Trophoblast cell (in vitro differentiated cells and primary cell): Measurements from ENCODE around the gene CERKL.

Experiments
- DNase-seq, 2 donors: peaks; one replicate each; pipeline ENCODE4 v3.0.0-alpha.2; 2016
- H2AFZ ChIP-seq: 2 replicates; pipeline ENCODE4 v1.6.1; 2013; ENCODE audit warnings: low read length, moderate library complexity, mild to moderate bottlenecking; ENCODE audit not compliant: insufficient read depth, poor library complexity
- H2AK5ac ChIP-seq: 2 replicates; pipeline ENCODE4 v1.6.1; 2013; ENCODE audit warnings: mild to moderate bottlenecking, low read length
- H2BK120ac ChIP-seq: 2 replicates; pipeline ENCODE4 v1.6.1; 2013; ENCODE audit warnings: low read length, mild to moderate bottlenecking, moderate library complexity; ENCODE audit not compliant: insufficient read depth, poor library complexity
- H2BK12ac ChIP-seq: 2 replicates; pipeline ENCODE4 v1.6.1; 2013; ENCODE audit warnings: mild to moderate bottlenecking, low read length, moderate library complexity
- H2BK5ac ChIP-seq: 2 replicates; pipeline ENCODE4 v1.6.1; 2013; ENCODE audit warnings: low read length, low read depth, moderate library complexity, mild to moderate bottlenecking; ENCODE audit not compliant: poor library complexity
- H3K14ac ChIP-seq: 2 replicates; pipeline ENCODE4 v1.6.1; 2013; ENCODE audit warnings: mild to moderate bottlenecking, low read length
- H3K18ac ChIP-seq: 2 replicates; pipeline ENCODE4 v1.6.1; 2013; ENCODE audit warnings: mild to moderate bottlenecking, low read length
- H3K23ac ChIP-seq: 2 replicates; pipeline ENCODE4 v1.6.1; 2013; ENCODE audit warnings: low read length
- H3K27ac ChIP-seq: 2 replicates; pipeline ENCODE4 v1.5.1; 2013; ENCODE audit warnings: low read depth, mild to moderate bottlenecking, inconsistent platforms, low read length, moderate library complexity
- H3K27me3 ChIP-seq: 2 replicates; pipeline ENCODE4 v1.6.1; 2013; ENCODE audit warnings: inconsistent platforms, mild to moderate bottlenecking, low read length, moderate library complexity; ENCODE audit not compliant: insufficient read depth
- H3K36me3 ChIP-seq, 2 experiments: 1 replicate in 1 of 2; 2 replicates in 1 of 2; pipeline ENCODE4 v1.6.1; 2013; ENCODE audit warnings: low read length in 2 of 2, mild to moderate bottlenecking in 2 of 2, moderate library complexity in 1 of 2; ENCODE audit not compliant: insufficient read depth in 2 of 2, control insufficient read depth in 1 of 2
- H3K4ac ChIP-seq: 2 replicates; pipeline ENCODE4 v1.6.1; 2013; ENCODE audit warnings: low read depth, mild to moderate bottlenecking, low read length, moderate library complexity
- H3K4me1 ChIP-seq, 2 experiments: 1 replicate in 1 of 2; 2 replicates in 1 of 2; pipeline ENCODE4 v1.6.1; 2013; ENCODE audit warnings: low read length in 2 of 2, mild to moderate bottlenecking in 2 of 2, moderate library complexity in 1 of 2; ENCODE audit not compliant: insufficient read depth in 2 of 2, control insufficient read depth in 1 of 2
- H3K4me2 ChIP-seq: 2 replicates; pipeline ENCODE4 v1.6.1; 2013; ENCODE audit warnings: inconsistent platforms, mild to moderate bottlenecking, low read length, moderate library complexity
- H3K4me3 ChIP-seq: 2 replicates; pipeline ENCODE4 v1.5.1; 2013; ENCODE audit warnings: mild to moderate bottlenecking, low read depth, low read length, inconsistent platforms
- H3K79me1 ChIP-seq: one replicate; pipeline ENCODE4 v1.6.1; 2013; ENCODE audit warnings: low read length
- H3K79me2 ChIP-seq: 2 replicates; pipeline ENCODE4 v1.6.1; 2013; ENCODE audit warnings: low read length, mild to moderate bottlenecking; ENCODE audit not compliant: control insufficient read depth, insufficient read depth, poor library complexity
- H3K9ac ChIP-seq: 2 replicates; pipeline ENCODE4 v1.6.1; 2013; ENCODE audit warnings: mild to moderate bottlenecking, low read length
- H3K9me3 ChIP-seq: 2 replicates; pipeline ENCODE4 v1.6.1; 2013; ENCODE audit warnings: low read depth, mild to moderate bottlenecking, control low read depth, inconsistent platforms, low read length; ENCODE audit not compliant: insufficient read depth
- H4K12ac ChIP-seq: 2 replicates; pipeline ENCODE4 v1.6.1; 2013; ENCODE audit warnings: low read depth, mild to moderate bottlenecking, low read length, moderate library complexity
- H4K8ac ChIP-seq: 2 replicates; pipeline ENCODE4 v1.6.1; 2013; ENCODE audit warnings: low read depth, mild to moderate bottlenecking, low read length, moderate library complexity
- H4K91ac ChIP-seq: one replicate; pipeline ENCODE4 v1.6.1; 2013; ENCODE audit warnings: low read depth, mild to moderate bottlenecking, low read length, moderate library complexity
- WGBS: extraction: QIAGEN DNeasy Blood & Tissue Kit; methylation state at CpG from one replicate; pipeline ENCODE4 v1.1.7; 2013; ENCODE audit warnings: missing lambda C conversion rate; ENCODE audit not compliant: insufficient read length, insufficient coverage; ENCODE audit errors: extremely low coverage; 5-methylcytosine and 5-hydroxymethylcytosine counted together

CERKL gene

DNA sequence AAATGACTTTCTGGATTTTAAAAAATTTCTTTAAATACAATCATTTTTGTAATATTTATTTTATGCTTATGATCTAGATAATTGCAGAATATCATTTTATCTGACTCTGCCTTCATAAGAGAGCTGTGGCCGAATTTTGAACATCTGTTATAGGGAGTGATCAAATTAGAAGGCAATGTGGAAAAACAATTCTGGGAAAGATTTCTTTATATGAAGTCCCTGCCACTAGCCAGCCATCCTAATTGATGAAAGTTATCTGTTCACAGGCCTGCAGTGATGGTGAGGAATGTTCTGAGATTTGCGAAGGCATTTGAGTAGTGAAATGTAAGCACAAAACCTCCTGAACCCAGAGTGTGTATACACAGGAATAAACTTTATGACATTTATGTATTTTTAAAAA lies 120.2 kb downstream of the CERKL start:
- Histone ChIP-seq H4K12ac (no peak overlapping the region), H3K23ac (no peak overlapping the region), H2AFZ (no peak overlapping the region), H2BK5ac (no peak overlapping the region), H3K9me3 (peaks cover 2% of the 10 kb centered on the region), H3K27ac (no peak overlapping the region), H3K79me2 (no peaks in the 10 kb centered on the region), H3K14ac (no peak overlapping the region), H3K27me3 (no peaks in the 10 kb centered on the region), H4K91ac (no peak overlapping the region), H3K4me3 (no peak overlapping the region), H2BK120ac (no peak overlapping the region), H3K18ac (no peak overlapping the region), H4K8ac (no peak overlapping the region), H2BK12ac (no peak overlapping the region), H3K4me2 (no peak overlapping the region), H3K4ac (no peak overlapping the region), H3K9ac (no peak overlapping the region), H3K4me1 (peaks cover 0 to 3% of the 10 kb centered on the region in 2 experiments), H3K79me1 (no peaks in the 10 kb centered on the region), H2AK5ac (no peak overlapping the region), H3K36me3 (no peaks in the 10 kb centered on the region)
- no peak for DNase-seq
- no CpG with 5 or more reads among the region's 2 CpGs for WGBS

DNA sequence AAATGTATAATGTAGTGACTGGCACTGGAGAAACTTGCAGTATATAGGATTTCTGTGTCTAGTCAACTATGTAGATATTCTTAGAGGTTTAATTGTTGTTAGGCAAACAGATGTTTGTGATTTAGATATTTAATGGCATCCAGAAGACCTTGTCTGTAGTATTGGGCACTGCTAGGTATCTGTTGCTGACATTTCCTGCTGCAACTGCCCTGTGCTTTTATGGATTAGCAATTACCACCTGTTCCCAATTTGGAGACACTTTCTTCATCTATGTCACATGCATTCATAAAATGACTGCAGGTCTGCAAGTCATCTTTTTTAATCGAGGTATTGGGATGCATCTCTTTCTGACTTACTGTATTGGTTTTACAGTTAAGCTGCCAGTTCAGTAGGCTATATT lies 128.5 kb downstream of the CERKL start:
- no peak overlapping the region for H2AFZ ChIP-seq
- H3K4me3 ChIP-seq, result no peak overlapping the region

DNA sequence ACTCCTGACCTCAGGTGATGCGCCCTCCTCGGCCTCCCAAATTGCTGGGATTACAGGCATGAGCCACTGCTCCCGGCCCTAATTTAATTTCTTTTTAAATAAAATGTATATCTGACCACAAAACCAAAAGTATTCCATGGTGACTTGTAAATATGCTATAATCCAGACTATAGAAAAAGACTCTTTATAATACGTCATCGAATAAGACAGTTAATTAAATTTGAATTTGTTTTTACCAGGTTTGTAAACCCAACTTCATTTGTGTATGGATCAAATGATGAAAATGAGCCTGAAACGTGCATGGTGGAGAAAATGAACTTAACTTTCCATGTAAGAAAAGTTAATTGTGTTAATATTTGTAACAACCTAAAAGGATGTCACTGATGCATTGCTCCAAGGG lies 129.8 kb downstream of the CERKL start:
- H3K79me1 ChIP-seq, result no peaks in the 10 kb centered on the region
- no peak for DNase-seq
- no peak overlapping the region for H2BK120ac ChIP-seq
- H2AK5ac ChIP-seq, result no peak overlapping the region
- no peak overlapping the region for H3K14ac ChIP-seq
- H3K18ac ChIP-seq, result no peak overlapping the region
- H3K9ac ChIP-seq, result no peak overlapping the region
- no peak overlapping the region for H3K4me2 ChIP-seq
- peaks cover 0 to 2% of the 10 kb centered on the region in 2 experiments for H3K4me1 ChIP-seq
- no peak overlapping the region for H3K4ac ChIP-seq
- H3K23ac ChIP-seq, result no peak overlapping the region
- no peak overlapping the region for H2BK5ac ChIP-seq
- H3K36me3 ChIP-seq, result no peaks in the 10 kb centered on the region
- H4K12ac ChIP-seq, result no peak overlapping the region
- no peak overlapping the region for H2AFZ ChIP-seq
- H2BK12ac ChIP-seq, result no peak overlapping the region
- H3K9me3 ChIP-seq, result no peaks in the 10 kb centered on the region
- no peaks in the 10 kb centered on the region for H3K27me3 ChIP-seq
- H4K8ac ChIP-seq, result no peak overlapping the region
- no peak overlapping the region for H3K27ac ChIP-seq
- WGBS, result no CpG with 5 or more reads among the region's 6 CpGs
- H3K4me3 ChIP-seq, result no peak overlapping the region
- no peak overlapping the region for H4K91ac ChIP-seq
- no peaks in the 10 kb centered on the region for H3K79me2 ChIP-seq

More for the DNA sequence above, 128.5 kb downstream of the CERKL start:
- H3K9me3 ChIP-seq, result no peaks in the 10 kb centered on the region
- H2BK120ac ChIP-seq, result no peak overlapping the region
- no peak overlapping the region for H3K18ac ChIP-seq
- no peak overlapping the region for H3K27ac ChIP-seq
- no peak overlapping the region for H3K14ac ChIP-seq
- H2AK5ac ChIP-seq, result no peak overlapping the region
- no peak overlapping the region for H2BK12ac ChIP-seq
- H4K12ac ChIP-seq, result no peak overlapping the region
- H3K9ac ChIP-seq, result no peak overlapping the region
- DNase-seq, result no peak
- no peaks in the 10 kb centered on the region for H3K79me1 ChIP-seq
- no peaks in the 10 kb centered on the region for H3K36me3 ChIP-seq
- H3K23ac ChIP-seq, result no peak overlapping the region
- no peak overlapping the region for H2BK5ac ChIP-seq
- H4K8ac ChIP-seq, result no peak overlapping the region
- WGBS, result no CpG with 5 or more reads among the region's 1 CpG
- H4K91ac ChIP-seq, result no peak overlapping the region
- H3K27me3 ChIP-seq, result no peaks in the 10 kb centered on the region
- H3K4ac ChIP-seq, result no peak overlapping the region
- no peak overlapping the region for H3K4me2 ChIP-seq
- H3K4me1 ChIP-seq, result no peaks in the 10 kb centered on the region
- no peaks in the 10 kb centered on the region for H3K79me2 ChIP-seq

DNA sequence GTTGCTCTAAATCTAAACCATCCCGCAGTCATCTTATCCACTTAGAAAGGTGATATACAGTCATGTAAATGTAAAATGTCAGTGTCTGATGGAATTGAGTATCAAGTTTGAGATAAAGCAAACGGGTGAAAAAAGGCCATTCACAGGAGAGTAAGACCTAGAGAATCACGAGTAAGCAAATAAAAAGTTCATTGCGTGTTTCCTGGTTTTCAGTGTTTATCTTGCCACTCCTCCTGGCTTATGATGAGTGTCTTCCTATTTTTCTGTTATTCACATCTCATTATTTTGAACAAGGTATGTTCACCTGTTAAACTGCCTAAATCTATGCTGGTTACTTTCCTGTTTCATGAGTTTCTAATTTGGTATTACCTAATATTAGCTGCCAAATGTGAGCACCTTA lies 130.9 kb downstream of the CERKL start:
- Histone ChIP-seq H3K18ac (no peak overlapping the region), H3K4me3 (no peak overlapping the region), H3K4me1 (peaks cover 0 to 2% of the 10 kb centered on the region in 2 experiments), H2AK5ac (no peak overlapping the region), H3K14ac (no peak overlapping the region), H2BK12ac (no peak overlapping the region), H3K4ac (no peak overlapping the region), H3K36me3 (no peaks in the 10 kb centered on the region), H3K79me2 (no peaks in the 10 kb centered on the region), H3K9ac (no peak overlapping the region), H3K9me3 (no peaks in the 10 kb centered on the region), H4K12ac (no peak overlapping the region), H3K27me3 (no peaks in the 10 kb centered on the region), H3K27ac (no peak overlapping the region), H3K4me2 (no peak overlapping the region), H4K91ac (no peak overlapping the region), H2BK5ac (no peak overlapping the region), H3K23ac (no peak overlapping the region), H2AFZ (no peak overlapping the region), H2BK120ac (no peak overlapping the region), H3K79me1 (no peaks in the 10 kb centered on the region), H4K8ac (no peak overlapping the region)
- no peak for DNase-seq
- no CpG with 5 or more reads among the region's 4 CpGs for WGBS
